Cortex of kidney (tissue), 1 donor: ENCODE results near the gene NELL2.

ENCODE experiments used
- DNase-seq: peaks from one replicate; lab custom pipeline; 2025; lab: John Stamatoyannopoulos, UW

Gene NELL2

DNA sequence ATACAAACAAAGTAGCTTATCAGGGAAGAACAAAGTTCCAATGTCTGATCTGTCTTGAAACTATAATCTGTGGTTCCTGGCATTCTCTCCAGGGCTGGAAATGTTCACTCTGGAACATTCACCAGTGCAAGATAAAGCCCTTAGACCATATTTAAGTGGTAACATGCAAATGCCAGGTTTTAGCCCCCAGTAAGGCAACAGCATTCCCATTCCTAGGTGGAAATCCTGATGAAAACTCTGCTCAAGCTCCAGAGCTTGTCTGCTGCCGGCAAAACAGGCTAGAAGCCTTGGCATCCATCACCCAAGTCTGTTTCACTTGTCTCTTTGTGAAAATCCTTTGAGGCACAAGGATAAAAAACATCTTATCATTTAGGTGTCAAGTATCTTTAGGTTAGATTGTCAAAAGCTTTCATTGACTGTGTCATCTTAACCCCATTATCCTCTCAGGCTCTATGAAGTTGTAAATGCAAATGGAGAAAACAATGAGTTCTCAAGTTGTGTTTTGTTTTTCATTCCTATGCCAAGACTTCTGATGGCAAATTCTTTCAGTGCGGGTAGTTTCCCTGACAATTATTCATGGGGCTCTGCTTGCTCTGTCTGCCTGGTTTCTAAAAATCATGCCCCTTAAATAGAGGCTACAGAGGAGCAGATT is 344.7 kb downstream of the NELL2 start:
- no peak for DNase-seq

DNA sequence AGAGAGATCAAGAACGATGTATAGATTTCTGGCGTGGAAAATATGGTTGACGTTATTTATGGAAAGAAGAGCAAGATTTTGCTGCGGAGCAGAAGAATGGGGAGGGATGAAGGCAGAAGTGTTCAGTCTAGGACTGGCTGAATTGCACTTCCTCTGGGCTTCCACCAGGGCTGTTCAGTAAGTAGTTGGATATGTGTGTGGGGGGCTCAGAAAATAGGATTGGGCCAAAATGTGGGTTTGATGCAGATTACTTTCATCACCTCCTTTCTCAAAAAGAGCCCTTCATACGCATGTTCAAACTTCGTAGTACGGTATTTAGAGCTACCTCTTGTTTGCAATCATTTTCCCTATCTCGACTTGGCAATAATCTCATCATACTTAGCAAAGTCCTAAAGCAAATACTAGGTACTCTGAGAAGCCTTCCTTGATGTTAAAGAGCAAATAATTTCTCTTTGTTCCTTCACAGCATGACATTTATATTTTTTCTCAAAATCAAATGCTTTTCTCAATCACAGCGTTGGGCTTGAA is 349.4 kb downstream of the NELL2 start:
- DNase-seq, result no peak

DNA sequence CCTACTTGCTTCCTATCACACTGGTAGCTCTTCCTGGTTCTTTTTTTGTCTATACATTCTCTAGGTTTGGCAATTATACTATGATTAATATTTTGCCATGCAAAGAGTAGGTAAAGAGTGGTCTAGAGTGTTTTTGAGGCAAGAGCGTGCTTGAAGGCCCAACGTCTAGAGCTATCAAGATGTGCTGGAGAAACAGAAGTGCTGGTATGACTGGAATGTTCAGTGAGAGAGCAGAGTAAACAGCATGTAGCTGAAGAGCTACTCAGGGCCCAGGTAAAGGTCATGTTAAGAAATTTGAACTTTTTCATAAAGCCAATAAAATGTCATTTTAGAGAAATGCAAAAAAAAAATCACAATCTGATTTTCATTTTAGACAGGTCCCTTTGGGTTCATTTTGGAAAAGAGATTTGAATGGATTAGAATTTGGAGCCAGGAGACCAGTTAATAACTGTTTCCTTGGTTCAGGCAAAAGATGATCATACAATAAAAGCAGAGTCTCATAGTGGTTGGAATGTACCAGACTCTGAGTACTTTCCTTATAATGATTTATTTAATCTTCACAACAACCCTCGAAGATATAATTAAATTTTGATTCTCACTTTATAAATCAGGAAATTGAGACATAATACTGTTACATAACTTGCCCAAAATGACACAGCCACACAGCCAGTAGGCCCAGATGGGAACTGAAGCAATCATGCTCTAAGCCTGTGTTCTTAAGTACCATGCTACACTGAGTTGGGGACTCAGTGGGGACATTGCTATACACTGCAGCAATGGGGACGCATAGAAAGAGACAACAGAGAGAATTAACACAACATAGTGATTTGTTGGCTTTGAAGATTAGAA is 350.1 kb downstream of the NELL2 start:
- DNase-seq, result no peak

DNA sequence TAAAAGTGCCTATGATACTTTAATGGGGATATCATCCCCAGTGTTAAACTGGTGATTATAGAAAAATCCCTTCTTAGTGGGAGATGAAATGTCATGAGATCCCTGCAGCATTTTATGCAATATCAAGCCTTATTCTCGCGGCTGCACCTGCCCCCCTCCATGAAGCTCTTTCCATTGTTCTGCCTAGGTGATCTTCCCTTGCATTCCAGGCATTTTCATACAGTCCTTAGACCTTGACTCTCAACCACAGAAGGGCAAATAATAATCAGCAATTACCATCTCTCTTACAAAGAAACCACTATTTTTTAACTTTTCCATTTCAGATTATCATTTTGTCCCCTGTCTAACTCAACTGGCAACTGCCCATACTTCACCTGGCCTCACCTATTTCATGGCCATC is 352.3 kb downstream of the NELL2 start:
- no peak for DNase-seq

DNA sequence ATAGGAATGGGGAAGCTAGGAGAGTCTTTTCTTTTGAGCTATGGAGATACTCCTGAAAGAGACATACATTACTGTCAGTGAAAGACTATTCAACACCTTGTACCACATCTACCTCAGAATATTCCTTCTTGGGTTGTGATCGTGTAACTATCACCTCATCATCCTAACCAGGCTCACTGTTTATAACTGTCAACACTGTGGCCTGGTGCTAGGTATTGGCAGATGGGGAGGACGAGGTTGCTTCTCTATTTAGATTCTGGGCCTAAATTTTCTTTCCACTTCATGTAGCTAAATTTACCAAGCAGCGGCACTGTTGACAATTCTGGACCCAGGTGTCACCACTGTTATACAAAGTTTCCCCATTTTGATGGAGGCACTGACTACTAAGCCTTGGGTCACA is 354.4 kb downstream of the NELL2 start:
- DNase-seq, result no peak

DNA sequence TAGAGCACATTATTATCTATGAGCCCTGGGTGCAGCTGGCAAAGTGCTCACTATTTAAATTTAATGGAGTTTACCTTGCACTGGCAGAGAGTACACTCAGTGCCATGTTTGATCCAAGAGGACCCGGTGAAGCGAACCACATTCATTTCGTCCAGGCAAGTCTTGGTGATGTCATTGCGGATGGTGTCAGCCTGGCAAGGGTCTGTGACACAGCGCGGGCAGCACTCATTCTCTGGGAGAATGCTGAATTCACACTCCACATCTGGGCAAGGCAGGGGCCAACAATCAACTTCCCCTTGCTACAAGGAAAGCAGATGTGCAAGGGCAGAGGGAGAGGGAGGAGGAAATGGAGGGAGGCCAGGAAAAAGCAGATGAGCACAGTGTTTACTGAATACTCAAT is 356.2 kb downstream of the NELL2 start:
- no peak for DNase-seq

DNA sequence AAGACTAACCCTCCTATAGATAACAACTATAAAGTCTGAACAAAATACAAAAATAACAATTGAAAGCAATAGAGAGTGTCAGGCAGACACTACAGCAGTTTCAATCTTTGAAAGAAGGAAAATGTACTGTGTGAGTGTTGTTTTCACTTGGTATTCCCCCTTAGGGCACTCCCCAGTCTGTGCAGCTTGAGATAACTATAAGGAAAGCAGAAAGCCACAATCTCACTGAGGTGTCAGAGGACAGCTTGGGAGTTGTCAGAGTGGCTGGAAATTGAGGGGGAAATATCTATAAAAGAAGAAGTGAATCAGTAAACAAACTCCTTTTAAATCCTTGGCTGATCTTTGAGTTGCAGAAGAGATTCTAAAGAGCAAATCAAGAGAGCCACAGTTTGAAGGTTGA is 364.8 kb downstream of the NELL2 start:
- no peak for DNase-seq

DNA sequence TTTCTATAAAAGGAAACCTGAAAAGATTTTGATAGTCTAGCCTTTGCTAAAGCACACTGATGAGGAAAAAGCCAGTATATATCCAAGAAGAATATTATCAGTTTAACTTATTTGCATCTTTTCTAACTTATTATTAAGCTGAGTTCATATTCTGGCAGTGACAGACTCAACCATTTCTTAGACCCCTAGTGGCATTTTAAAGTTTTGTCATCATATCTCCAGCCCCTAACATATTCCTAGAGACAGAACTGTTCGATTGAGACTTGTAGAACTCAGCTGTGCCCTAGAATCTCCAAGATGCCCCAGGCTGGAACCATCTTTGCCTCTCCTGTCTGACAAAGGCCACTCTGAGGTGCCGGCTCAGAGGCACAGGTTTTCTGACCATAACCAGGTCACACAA is 365.6 kb downstream of the NELL2 start:
- no peak for DNase-seq

DNA sequence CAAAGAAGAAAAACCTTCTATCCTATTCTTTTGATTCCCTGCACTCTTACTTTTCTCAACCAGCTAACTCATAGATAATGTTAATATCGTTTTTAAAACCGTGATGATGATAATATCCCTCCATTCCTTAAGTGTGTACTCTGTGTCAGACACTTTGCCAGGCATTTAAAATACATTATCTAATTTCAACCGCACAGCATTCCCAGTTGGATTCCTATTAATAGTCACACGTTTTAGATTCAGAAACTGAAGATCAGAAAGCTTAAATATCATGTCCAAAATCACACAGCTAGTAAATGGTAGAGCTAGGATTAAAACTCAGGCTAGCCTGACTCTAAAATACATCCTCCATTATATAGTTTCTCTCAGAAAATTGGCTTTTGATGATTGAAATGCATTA is 366.0 kb downstream of the NELL2 start:
- no peak for DNase-seq

DNA sequence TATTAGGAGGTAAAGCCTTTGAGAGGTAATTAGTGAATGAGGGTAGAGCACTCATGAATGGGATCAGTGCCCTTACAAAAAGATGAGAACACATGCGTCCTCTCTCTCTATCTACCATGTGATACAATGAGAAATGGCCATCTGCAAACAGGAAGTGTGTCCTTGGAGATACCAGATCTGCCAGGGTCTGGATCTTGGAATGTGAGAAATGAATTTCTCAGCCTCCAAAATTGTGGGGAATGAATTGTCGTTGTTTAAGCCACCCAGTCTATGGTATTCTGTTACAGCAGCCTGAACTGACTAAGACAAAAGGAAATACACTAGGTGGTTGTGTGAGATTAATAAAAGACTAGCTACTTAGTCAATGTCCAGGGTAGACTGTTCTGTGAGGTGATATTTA is 366.6 kb downstream of the NELL2 start:
- DNase-seq, result no peak

DNA sequence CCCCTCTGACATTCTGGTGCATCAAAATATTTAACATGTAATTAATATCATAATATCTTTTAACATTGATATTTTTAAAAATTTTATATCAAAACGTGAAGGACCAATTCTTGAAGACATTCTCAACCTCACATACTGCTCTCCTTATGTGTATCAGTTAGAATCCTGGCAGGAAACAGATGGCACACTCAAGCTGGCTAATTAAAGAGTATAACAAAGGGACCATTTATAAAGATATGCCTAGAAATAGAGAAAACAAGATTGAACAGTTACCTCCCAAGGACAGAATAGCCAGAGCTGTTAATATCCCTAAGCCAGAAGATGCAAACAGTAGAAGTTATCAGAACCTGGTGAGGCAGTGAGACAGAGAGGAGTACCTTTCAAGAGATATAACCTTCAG is 368.7 kb downstream of the NELL2 start:
- DNase-seq, result no peak

DNA sequence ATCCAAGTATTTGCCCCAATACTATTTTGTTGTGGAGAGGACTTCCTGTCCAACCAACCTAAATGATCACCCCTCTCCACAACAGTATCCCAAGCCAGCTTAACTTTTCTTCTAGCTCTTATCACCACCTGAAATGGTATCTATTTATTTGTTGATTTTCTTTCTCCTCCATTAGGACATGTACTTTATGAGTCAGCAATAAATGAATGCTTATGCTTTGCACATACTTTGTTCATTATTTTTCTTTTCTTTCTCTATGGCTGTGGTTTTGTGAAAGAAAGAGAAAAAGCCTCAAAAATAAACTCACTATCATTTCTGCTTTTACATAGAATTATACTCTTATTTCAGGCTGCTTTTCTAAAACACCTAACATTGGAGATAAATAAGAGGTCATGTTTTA is 371.3 kb downstream of the NELL2 start:
- DNase-seq, result no peak

DNA sequence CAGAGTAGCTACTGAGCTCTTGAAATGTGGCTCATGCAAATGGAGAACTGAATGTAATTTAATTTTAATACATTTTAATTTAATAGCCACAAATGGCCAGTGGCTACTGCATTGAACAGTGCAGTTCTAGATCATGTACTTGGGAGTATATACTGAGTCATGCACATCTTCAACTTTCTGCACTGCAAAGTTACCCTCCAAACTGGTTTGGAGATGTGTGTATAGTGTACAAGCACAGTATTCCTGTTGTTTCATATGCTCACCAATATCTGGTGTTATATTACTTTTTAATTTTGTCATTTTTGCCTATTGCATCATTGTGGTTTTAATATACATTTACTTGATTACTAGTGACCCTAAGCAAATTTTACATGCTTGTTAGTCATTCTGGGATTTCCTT is 372.8 kb downstream of the NELL2 start:
- no peak for DNase-seq

DNA sequence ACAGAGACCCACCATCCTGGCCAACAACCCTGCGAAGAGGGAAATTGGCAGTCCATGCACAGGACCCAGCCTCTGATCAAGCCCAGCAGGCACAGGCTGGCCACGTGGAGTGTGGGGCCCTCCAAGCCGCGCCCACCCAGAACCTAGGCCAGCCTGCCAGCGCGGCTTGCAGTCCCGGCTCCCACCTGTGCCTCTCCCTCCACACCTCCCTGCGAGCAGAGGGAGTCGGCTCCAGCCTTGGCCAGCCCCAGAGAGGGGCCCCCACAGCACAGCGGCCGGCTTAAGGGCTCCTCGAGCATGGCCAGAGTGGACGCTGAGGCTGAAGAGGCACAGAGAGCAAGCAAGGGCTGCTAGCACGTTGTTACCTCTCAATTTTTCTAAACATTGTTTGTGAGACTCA is 373.4 kb downstream of the NELL2 start:
- no peak for DNase-seq

DNA sequence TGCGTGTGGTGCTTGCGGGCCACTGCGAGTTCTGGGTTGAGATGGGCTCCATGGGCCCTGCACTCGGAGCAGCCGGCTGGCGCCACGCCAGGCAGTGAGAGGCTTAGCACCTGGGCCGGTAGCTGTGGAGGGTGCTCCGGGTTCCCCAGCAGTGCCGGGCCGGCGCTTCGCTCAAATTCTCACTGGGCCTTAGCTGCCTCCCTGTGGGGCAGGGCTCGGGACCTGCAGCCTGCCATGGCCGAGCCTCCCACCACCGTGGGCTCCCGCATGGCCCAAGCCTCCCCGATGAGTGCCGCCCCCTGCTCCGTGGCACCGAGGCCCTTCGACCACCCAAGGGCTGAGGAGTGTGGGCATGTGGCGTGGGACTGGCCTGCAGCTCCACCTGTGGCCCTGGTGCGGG is 375.7 kb downstream of the NELL2 start:
- no peak for DNase-seq

DNA sequence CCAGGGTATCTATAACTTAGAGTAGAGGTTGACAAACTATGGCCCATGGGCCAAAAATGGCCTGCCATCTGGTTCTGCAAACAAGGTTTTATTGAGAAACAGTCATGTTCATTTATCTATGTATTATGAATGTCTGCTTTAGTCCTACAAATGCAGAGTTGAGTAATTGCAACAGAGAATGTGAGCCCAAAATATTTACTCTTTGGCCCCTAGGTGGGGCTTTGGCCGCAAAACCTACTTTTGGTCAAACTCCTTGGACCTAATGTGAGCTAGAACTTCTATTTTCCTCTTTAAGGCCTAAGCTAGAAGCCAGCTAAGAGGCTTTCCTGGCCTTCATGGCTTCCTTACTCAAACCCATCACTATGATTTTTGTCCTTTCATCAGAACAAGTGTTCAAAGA is 379.1 kb downstream of the NELL2 start:
- no peak for DNase-seq

DNA sequence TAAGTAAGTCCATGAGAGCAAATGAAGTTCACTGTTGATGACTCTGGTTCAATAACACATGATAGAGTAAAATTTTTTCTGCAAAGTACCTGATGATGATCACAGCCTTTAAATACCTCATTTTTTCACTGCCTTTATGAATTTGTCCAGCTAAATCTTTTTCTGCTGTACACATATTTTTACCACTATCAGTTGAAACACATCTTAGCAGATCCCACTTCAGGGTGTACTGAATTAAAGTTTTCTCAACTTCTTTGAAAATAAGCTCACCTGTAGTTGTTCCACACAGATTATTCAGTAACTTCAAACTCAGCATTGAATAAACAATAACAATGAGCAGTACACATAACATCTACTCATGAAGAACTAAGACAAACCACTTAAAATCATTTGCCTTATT is 385.9 kb downstream of the NELL2 start:
- no peak for DNase-seq

DNA sequence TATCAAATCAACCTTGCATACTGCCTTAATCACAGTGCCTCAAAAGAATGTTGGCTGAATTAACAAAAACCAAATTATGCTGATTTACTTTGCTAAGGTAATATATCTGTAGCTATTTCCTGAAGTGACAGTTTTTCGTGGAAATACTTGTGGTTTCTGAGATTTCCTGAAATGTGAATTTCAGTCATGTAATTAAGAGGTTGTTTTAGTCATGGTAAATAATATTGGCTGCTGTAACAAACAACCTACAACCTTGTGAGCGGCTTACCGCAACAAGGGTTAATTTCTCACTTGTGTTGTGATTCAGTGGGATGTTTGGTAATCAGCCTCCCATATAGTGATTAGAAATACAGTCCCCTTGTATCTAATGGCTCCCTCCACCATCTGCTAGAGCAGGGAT is 387.9 kb downstream of the NELL2 start:
- no peak for DNase-seq

DNA sequence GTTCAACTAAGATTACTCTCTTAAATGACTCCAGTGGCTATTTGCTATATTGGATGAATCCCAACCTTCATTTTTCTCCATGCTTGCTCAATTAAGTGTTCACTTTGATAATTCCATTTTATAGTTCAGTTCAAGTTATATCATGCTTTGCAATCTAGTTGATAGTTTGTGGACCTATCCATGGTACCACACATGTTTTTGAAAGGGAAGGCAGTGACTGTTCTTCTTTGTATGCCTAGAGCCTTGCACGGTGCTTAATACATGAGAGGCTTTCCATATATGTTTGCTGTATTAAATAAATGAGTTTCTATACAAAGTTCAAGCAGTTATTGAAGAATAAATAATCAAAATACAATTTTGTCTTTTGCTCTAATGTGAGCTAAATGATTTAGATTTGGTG is 391.3 kb downstream of the NELL2 start:
- no peak for DNase-seq

DNA sequence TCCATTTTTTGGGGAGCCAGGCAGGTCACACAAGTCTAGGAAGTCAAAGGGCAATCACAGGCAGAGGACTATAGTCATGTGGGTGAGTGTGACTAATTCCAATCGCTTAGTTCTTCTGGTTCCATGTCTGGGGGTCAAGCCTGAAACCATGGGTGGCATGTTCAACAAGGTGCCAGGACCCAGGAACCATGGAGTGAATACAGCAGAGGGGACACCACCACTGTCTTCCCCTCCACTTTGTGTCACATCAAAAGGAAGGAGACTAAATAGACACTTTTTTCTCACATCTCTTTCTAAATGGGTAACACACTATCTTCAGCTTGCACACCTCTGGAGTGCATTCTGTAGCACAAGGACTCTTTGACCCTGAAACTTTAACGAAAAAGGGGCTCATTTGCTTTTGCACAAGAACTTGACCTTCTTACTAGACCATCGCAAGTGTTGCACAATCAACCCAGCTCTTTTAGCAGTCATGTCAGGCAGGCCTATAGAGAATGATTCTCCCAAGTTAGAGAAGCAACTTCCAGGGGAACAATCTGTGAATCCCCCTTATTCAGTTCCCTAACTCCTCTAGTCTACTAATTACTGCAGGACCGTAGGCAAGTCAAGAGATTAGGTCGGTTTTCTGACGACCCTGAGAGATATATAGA is 398.7 kb downstream of the NELL2 start:
- DNase-seq, result no peak

DNA sequence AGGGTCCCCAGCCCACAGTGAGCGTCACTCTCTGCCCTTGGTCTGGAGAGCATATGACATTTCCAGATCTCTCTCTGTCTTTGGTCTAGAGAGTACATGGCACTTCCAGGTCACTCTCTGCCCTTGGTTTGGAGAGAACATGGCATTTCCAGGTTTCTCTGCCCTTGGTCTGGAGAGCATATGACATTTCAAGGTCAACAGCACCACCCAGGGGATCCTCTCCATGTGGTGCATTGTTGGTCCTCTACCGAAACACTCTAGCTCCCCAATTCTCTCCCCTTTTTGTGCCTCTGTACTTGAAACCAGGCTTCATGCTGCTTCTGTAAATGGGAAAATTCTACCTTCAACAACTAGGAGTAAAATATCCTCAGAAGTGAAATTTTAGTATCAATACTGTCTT is 399.4 kb downstream of the NELL2 start:
- DNase-seq, result no peak

DNA sequence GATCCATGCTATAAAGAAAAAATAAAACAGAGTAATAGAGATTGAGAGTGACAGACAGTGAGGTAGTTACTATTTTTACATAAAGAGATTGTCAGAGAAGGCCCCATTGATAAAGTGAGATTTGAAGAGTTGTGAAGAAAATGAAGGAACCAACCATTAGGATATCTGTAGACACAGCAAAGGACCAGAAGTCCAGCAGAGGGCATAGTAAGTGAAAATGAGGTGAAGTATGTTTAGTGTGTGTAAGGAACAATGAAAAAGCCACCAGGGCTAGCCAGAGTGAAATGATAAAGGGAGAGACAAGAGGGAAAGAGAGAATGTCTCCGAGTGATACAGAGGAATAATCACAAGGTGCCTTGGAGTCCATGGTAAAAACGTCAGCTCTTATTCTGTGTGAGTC is 411.0 kb downstream of the NELL2 start:
- DNase-seq, result no peak

DNA sequence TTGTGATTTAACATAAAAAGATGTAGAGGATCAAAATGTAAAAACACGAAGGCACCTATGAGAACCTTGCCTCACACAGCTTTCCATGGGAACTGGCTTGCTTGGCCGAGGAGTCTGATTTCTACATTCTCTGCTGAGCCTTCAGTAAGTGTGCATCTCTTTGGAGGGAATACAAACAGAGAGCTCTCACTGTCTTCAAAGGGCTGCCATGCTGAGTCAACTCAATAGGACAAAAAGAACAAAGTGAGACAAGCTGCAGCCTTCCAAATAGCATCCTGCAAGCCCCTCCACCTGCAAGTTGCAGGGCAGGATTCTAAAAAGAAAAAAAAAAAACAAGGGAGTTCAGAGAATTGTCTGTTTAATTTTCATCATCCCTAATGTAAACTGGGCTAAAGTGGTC is 411.9 kb downstream of the NELL2 start:
- DNase-seq, result no peak
